Ishikawa (cell line): ENCODE measurements around the gene PRKCZ.

Experiments
- NFIC ChIP-seq: IDR thresholded peaks from 2 replicates; pipeline ENCODE4 v1.6.1; 2012
- REST ChIP-seq: IDR thresholded peaks from 2 replicates; pipeline ENCODE4 v1.6.1; 2012; ENCODE audit warnings: low read depth, mild to moderate bottlenecking
- TEAD4 ChIP-seq: IDR thresholded peaks from 2 replicates; pipeline ENCODE4 v1.6.1; 2012
- YY1 ChIP-seq: IDR thresholded peaks from 2 replicates; pipeline ENCODE4 v1.6.1; 2012; ENCODE audit warnings: low read depth
- TF ChIP-seq, protein P1 (sequence below): IDR thresholded peaks from 2 replicates; pipeline ENCODE4 v1.6.1; 2012

DNA sequence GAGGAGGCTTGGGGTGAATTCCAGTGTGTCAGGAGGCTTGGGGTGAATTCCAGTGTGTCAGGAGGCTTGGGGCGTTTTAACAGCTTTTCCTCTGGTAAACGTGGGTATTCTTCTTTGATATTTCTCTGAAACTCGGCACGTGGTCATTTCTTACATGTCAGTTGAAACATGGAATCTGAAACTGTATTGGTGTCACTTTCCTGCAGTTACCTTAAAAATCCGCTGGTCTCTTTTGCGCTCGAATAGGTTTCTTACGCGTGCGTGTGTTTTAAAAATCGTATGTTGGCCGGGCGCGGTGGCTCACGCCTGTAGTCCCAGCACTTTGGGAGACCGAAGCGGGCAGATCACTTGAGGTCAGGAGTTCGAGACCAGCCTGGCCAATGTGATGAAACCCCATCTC, 33.5 kb downstream of the PRKCZ start:
- TF ChIP-seq, protein P1, sequence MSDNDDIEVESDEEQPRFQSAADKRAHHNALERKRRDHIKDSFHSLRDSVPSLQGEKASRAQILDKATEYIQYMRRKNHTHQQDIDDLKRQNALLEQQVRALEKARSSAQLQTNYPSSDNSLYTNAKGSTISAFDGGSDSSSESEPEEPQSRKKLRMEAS, result no peak
- TF ChIP-seq TEAD4, result no peak
- TF ChIP-seq REST, result no peak
- no peak for TF ChIP-seq YY1
- TF ChIP-seq NFIC, result no peak
